Measurements from ENCODE around the gene TNFAIP2. TPM values are rescaled to one million over a fixed set of nuclear protein-coding genes. Genes with fewer than 3 reads are reported as not detected.

Gene TNFAIP2, protein sequence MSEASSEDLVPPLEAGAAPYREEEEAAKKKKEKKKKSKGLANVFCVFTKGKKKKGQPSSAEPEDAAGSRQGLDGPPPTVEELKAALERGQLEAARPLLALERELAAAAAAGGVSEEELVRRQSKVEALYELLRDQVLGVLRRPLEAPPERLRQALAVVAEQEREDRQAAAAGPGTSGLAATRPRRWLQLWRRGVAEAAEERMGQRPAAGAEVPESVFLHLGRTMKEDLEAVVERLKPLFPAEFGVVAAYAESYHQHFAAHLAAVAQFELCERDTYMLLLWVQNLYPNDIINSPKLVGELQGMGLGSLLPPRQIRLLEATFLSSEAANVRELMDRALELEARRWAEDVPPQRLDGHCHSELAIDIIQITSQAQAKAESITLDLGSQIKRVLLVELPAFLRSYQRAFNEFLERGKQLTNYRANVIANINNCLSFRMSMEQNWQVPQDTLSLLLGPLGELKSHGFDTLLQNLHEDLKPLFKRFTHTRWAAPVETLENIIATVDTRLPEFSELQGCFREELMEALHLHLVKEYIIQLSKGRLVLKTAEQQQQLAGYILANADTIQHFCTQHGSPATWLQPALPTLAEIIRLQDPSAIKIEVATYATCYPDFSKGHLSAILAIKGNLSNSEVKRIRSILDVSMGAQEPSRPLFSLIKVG
- total RNA-seq (2022) (7.9 and 8.1 TPM in 2 replicates), Bru-seq, nascent RNA (percentile 35 among the genes with signal in this experiment), BruChase-seq, experiment 1, labeled RNA remaining after a 2-hour chase (percentile 40 among the genes with signal in this experiment), BruChase-seq, experiment 2, labeled RNA remaining after a 6-hour chase (percentile 51 among the genes with signal in this experiment)
- long read RNA-seq, partial matches to known transcripts = 9 of 12 reads
- long read RNA-seq, other reads (novel, unspliced or antisense) = 3 of 12 reads

- H3K27me3 Mint-ChIP-seq (ENCODE audit: insufficient read depth, unreplicated experiment) = no peaks in the 10 kb centered on the region
- peaks cover 6% of the 10 kb centered on the region for H3K4me1 Mint-ChIP-seq (ENCODE audit: low read depth, unreplicated experiment)
- no TSS peak for BruUV-seq (replicated peaks)
- POLR2A ChIA-PET = no interaction called here
- no peak for DNase-seq
- H3K27ac Mint-ChIP-seq (ENCODE audit: unreplicated experiment) = no peak within 1 kb of the TSS
- no peak for TF ChIP-seq CTCF (IDR thresholded peaks at IDR 0.05; ENCODE audit: insufficient read depth in 1 of 2, low read depth in 1 of 2, low read length in 1 of 2, severe bottlenecking in 1 of 2, unreplicated experiment in 1 of 2)
- no peaks in the 10 kb centered on the region for H3K9me3 ChIP-seq
- no peak within 1 kb of the TSS for H3K4me3 Mint-ChIP-seq (ENCODE audit: unreplicated experiment)
- intact Hi-C loops (cut with micrococcal nuclease; ENCODE audit: unreplicated experiment) = no loop called here
- CTCF ChIA-PET = interaction anchor here (1.3 kb wide), 1 partner anchor 18 kb away, joined by 3 read pairs; no protein-coding TSS in a partner anchor
- no peaks in the 10 kb centered on the region for H3K36me3 ChIP-seq (ENCODE audit: control insufficient read depth, insufficient read depth, low read length)
- H3K4me1 ChIP-seq = peaks cover 7% of the 10 kb centered on the region
- H3K36me3 Mint-ChIP-seq (ENCODE audit: insufficient read depth, unreplicated experiment) = no peaks in the 10 kb centered on the region
- H3K27me3 ChIP-seq (replicated peaks; ENCODE audit: control insufficient read depth, insufficient read depth, low read length) = no peaks in the 10 kb centered on the region
- no peaks in the 10 kb centered on the region for H3K9me3 Mint-ChIP-seq (ENCODE audit: unreplicated experiment)
- H3K4me3 ChIP-seq (ENCODE audit: low read depth, low read length) = no peak within 1 kb of the TSS
Measured at GRCh38 chr14:103122947-103123633, at the start of gene TNFAIP2. Gene TNFAIP2 (plus strand): TSS chr14:103123461. CDS start chr14:103126458, 2,997 bp downstream.

DNA sequence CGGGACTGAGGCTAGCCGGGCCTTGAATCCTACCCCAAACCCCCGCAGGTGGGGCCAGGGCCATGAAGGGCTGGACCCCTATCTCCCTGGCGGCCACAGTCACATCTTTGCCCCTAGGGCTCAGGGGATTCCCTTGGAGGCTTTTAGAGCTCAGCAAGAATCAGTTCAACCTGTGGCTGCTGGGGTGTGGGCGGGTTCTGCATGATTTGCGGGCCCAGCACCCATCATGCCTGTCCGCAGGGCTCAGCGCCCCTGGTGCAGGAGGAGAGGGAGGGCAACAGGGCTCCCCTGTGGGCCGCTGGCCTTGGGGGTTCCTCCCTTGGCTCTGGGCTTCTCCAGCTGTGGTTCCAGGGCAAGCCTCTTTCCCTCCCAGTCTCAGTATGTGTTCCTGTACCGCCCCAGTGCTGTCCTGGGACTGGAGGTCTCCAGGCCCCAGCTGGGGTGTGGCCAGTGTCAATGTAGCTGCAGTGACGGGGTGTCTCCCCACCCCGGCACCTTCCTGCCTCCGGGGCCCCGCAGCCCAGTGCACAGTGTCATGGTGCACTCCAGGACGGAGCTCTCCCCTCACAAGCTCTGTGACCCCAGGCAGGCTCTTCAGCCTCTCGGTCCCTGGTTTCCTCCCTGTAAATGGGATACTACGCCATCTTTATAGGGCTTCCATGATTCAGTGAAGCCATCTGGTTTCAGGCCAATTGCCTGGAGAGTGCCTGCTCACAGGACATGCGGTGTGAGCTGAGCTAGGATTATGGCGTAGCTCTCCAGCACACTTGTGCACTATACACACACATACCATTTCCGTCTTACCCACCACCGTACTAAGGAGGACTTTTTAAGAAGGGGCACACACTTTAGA, 49.2 kb upstream of the TNFAIP2 start:
- Mint-ChIP-seq H3K27ac (ENCODE audit: unreplicated experiment) (no peak overlapping the region), H3K36me3 (ENCODE audit: insufficient read depth, unreplicated experiment) (no peaks in the 10 kb centered on the region), H3K27me3 (ENCODE audit: insufficient read depth, unreplicated experiment) (no peaks in the 10 kb centered on the region), H3K4me1 (ENCODE audit: low read depth, unreplicated experiment) (no peaks in the 10 kb centered on the region), H3K4me3 (ENCODE audit: unreplicated experiment) (no peak overlapping the region), H3K9me3 (ENCODE audit: unreplicated experiment) (no peaks in the 10 kb centered on the region)
- H3K27me3 ChIP-seq (replicated peaks; ENCODE audit: control insufficient read depth, insufficient read depth, low read length) = no peaks in the 10 kb centered on the region
- no peak for DNase-seq
- H3K4me3 ChIP-seq (ENCODE audit: low read depth, low read length) = no peak overlapping the region
- BruUV-seq (replicated peaks) = no TSS peak
- ChIA-PET CTCF (interaction anchor here (0.5 to 1.1 kb wide), 3 partner anchors 31 to 207 kb away, joined by 3 to 8 read pairs (median 3); no protein-coding TSS in a partner anchor), POLR2A (no interaction called here)
- H3K36me3 ChIP-seq (ENCODE audit: control insufficient read depth, insufficient read depth, low read length) = no peaks in the 10 kb centered on the region
- no peaks in the 10 kb centered on the region for H3K4me1 ChIP-seq
- no peaks in the 10 kb centered on the region for H3K9me3 ChIP-seq
- no peak for TF ChIP-seq CTCF (IDR thresholded peaks at IDR 0.05; ENCODE audit: insufficient read depth in 1 of 2, low read depth in 1 of 2, low read length in 1 of 2, severe bottlenecking in 1 of 2, unreplicated experiment in 1 of 2)
- intact Hi-C loops (cut with micrococcal nuclease; ENCODE audit: unreplicated experiment) = loop anchor here (2.0 kb wide), 1 partner anchor 113 kb away; no protein-coding TSS in a partner anchor

All from Caco-2 (cell line).